MCF 10A (cell line): Measurements from ENCODE around the gene YPEL2. TPM values are rescaled to one million over a fixed set of nuclear protein-coding genes. Genes with fewer than 3 reads are reported as not detected.

ENCODE experiments used
- BruUV-seq: library from RNA; stranded (reverse); fragments of 400-500 nt; replicated peaks from 2 replicates; lab custom pipeline; 2021; lab: Mats Ljungman, UMichigan
- CTCF ChIA-PET: fragments of 300-600 bp; sonication (Branson Sonifier 250); formaldehyde crosslinking; extraction: SDS; loops from one replicate; lab custom pipeline; 2021; ENCODE audit warnings: antibody characterized with exemption, inconsistent platforms; lab: Yijun Ruan, JAX
- POLR2A ChIA-PET: fragments of 300-600, 350-650 bp; sonication (Branson Sonifier 250); formaldehyde crosslinking; extraction: SDS; loops from one replicate; lab custom pipeline; 2020; ENCODE audit warnings: antibody characterized with exemption, inconsistent platforms; lab: Yijun Ruan, JAX
- DNase-seq: peaks from one replicate; pipeline ENCODE4 v3.0.0-alpha.2; 2018; ENCODE audit not compliant: unreplicated experiment
- H3K27ac Mint-ChIP-seq: one replicate; pipeline ENCODE4 v1.8.0; 2022; ENCODE audit warnings: mild to moderate bottlenecking, low read depth, mixed read lengths; ENCODE audit not compliant: unreplicated experiment
- H3K27me3 Mint-ChIP-seq: one replicate; pipeline ENCODE4 v1.8.0; 2022; ENCODE audit warnings: mixed read lengths; ENCODE audit not compliant: insufficient read depth, unreplicated experiment
- H3K36me3 Mint-ChIP-seq: one replicate; pipeline ENCODE4 v1.8.0; 2022; ENCODE audit warnings: mild to moderate bottlenecking, moderate library complexity, mixed read lengths; ENCODE audit not compliant: insufficient read depth, unreplicated experiment
- H3K4me1 Mint-ChIP-seq: one replicate; pipeline ENCODE4 v1.8.0; 2022; ENCODE audit warnings: mixed read lengths; ENCODE audit not compliant: insufficient read depth, unreplicated experiment
- H3K4me3 Mint-ChIP-seq: one replicate; pipeline ENCODE4 v1.8.0; 2022; ENCODE audit warnings: mild to moderate bottlenecking, moderate library complexity, mixed read lengths; ENCODE audit not compliant: unreplicated experiment
- H3K9me3 Mint-ChIP-seq: one replicate; pipeline ENCODE4 v1.8.0; 2022; ENCODE audit warnings: mixed read lengths; ENCODE audit not compliant: unreplicated experiment
- CTCF ChIP-seq: fragments of 200-600 bp; IDR thresholded peaks from one replicate; pipeline ENCODE4 v1.8.0; 2022; ENCODE audit warnings: antibody characterized with exemption, mild to moderate bottlenecking; ENCODE audit not compliant: unreplicated experiment
- intact Hi-C: fragments of 100-400 bp; cut with micrococcal nuclease; formaldehyde crosslinking; loops from 2 replicates; pipeline ENCODE4 v1.14.1; 2022
- total RNA-seq: library from RNA; stranded (reverse); gene quantifications from 2 replicates; pipeline ENCODE4 v1.2.3, GENCODE V29; 2022

YPEL2 gene
- total RNA-seq, 1 experiment from 2014 or later = 2.1 TPM

- peaks cover 18% of the 10 kb centered on the region for H3K4me1 Mint-ChIP-seq
- intact Hi-C loops = no loop called here
- DNase-seq = no peak
- H3K4me3 Mint-ChIP-seq = no peak overlapping the region
- no peaks in the 10 kb centered on the region for H3K36me3 Mint-ChIP-seq
- TF ChIP-seq CTCF = no peak
- BruUV-seq = no TSS peak
- H3K27me3 Mint-ChIP-seq = no peaks in the 10 kb centered on the region
- POLR2A ChIA-PET = no interaction called here
- H3K9me3 Mint-ChIP-seq = no peaks in the 10 kb centered on the region
- H3K27ac Mint-ChIP-seq = no peak overlapping the region
- CTCF ChIA-PET = interaction anchor here (0.6 to 1.2 kb wide), 2 partner anchors 8 to 269 kb away, joined by 3 to 4 read pairs; no protein-coding TSS in a partner anchor
Measured at GRCh38 chr17:59355702-59356325, 24.4 kb downstream of the YPEL2 start.

DNA sequence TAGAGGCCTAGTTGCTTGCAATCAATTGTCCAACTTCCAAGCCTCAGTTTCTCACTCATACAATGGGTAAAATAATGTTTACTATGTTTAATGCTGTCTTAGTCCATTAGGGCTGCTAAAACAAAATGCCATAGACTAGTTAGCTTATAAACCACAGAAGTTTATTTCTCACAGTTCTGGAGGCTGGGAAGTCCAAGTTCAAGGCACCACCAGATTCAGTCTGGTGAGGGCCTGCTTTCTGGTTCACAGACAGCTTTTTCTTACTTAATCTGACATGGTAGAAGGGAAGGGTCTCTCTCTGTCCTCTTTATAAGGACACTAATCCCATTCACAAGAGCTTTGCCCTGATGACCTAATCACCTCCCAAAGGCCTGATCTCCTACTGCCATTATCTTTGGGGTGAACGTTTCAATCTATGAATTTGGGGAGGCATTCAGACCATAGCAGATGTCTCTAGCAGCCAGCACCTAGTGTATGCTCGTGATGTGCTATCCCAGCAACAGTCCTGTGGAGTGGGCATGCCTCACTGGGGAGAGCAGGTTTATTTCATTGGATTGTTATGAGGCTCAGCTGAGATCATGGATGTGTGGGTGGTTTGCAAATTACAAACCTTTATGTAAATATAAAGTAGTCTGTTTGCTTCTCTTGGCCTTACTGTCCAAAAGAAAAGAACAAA is 25.2 kb downstream of the YPEL2 start:
- POLR2A ChIA-PET = no interaction called here
- no peak for DNase-seq
- no peak overlapping the region for H3K27ac Mint-ChIP-seq
- no peak overlapping the region for H3K4me3 Mint-ChIP-seq
- H3K27me3 Mint-ChIP-seq = no peaks in the 10 kb centered on the region
- intact Hi-C loops = no loop called here
- H3K4me1 Mint-ChIP-seq = peaks cover 24% of the 10 kb centered on the region
- CTCF ChIA-PET = interaction anchor here (0.9 to 1.2 kb wide), 2 partner anchors 9 to 85 kb away, joined by 4 read pairs; no protein-coding TSS in a partner anchor
- no peak for TF ChIP-seq CTCF
- no peaks in the 10 kb centered on the region for H3K9me3 Mint-ChIP-seq
- BruUV-seq = no TSS peak
- peaks cover 4% of the 10 kb centered on the region for H3K36me3 Mint-ChIP-seq

- no peaks in the 10 kb centered on the region for H3K9me3 Mint-ChIP-seq
- DNase-seq = no peak
- H3K4me3 Mint-ChIP-seq = no peak overlapping the region
- no peaks in the 10 kb centered on the region for H3K27me3 Mint-ChIP-seq
- no peak for TF ChIP-seq CTCF
- POLR2A ChIA-PET = no interaction called here
- CTCF ChIA-PET = interaction anchor here (0.5 to 0.9 kb wide), 2 partner anchors 84 to 532 kb away, joined by 4 read pairs; no protein-coding TSS in a partner anchor
- no TSS peak for BruUV-seq
- no peak overlapping the region for H3K27ac Mint-ChIP-seq
- peaks cover 30% of the 10 kb centered on the region for H3K4me1 Mint-ChIP-seq
- peaks cover 4% of the 10 kb centered on the region for H3K36me3 Mint-ChIP-seq
- intact Hi-C loops = no loop called here
Measured at GRCh38 chr17:59357219-59357697, 25.8 kb downstream of the YPEL2 start.

- no peak overlapping the region for H3K4me3 Mint-ChIP-seq
- H3K36me3 Mint-ChIP-seq = peaks cover 4% of the 10 kb centered on the region
- no peak for TF ChIP-seq CTCF
- intact Hi-C loops = no loop called here
- H3K9me3 Mint-ChIP-seq = no peaks in the 10 kb centered on the region
- BruUV-seq = no TSS peak
- POLR2A ChIA-PET = no interaction called here
- no peak for DNase-seq
- no peaks in the 10 kb centered on the region for H3K27me3 Mint-ChIP-seq
- CTCF ChIA-PET = interaction anchor here (0.5 to 0.9 kb wide), 2 partner anchors 83 to 532 kb away, joined by 4 read pairs; no protein-coding TSS in a partner anchor
- peaks cover 36% of the 10 kb centered on the region for H3K4me1 Mint-ChIP-seq
- H3K27ac Mint-ChIP-seq = no peak overlapping the region
Measured at GRCh38 chr17:59357929-59358328, 26.5 kb downstream of the YPEL2 start.
